Measurements from ENCODE around the gene OLA1.

- TF ChIP-seq SIN3A (IDR thresholded peaks at IDR 0.05; ENCODE audit: borderline replicate concordance, insufficient read depth, low read length) (no peak), POLR2AphosphoS5 (IDR thresholded peaks at IDR 0.05; ENCODE audit: low read depth, low read length) (no peak)
- TF ChIP-seq, protein P1, sequence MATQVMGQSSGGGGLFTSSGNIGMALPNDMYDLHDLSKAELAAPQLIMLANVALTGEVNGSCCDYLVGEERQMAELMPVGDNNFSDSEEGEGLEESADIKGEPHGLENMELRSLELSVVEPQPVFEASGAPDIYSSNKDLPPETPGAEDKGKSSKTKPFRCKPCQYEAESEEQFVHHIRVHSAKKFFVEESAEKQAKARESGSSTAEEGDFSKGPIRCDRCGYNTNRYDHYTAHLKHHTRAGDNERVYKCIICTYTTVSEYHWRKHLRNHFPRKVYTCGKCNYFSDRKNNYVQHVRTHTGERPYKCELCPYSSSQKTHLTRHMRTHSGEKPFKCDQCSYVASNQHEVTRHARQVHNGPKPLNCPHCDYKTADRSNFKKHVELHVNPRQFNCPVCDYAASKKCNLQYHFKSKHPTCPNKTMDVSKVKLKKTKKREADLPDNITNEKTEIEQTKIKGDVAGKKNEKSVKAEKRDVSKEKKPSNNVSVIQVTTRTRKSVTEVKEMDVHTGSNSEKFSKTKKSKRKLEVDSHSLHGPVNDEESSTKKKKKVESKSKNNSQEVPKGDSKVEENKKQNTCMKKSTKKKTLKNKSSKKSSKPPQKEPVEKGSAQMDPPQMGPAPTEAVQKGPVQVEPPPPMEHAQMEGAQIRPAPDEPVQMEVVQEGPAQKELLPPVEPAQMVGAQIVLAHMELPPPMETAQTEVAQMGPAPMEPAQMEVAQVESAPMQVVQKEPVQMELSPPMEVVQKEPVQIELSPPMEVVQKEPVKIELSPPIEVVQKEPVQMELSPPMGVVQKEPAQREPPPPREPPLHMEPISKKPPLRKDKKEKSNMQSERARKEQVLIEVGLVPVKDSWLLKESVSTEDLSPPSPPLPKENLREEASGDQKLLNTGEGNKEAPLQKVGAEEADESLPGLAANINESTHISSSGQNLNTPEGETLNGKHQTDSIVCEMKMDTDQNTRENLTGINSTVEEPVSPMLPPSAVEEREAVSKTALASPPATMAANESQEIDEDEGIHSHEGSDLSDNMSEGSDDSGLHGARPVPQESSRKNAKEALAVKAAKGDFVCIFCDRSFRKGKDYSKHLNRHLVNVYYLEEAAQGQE (IDR thresholded peaks at IDR 0.05; ENCODE audit: insufficient read depth in 1 of 2, low read depth in 2 of 2, low read length in 2 of 2): no peak
These were observed 46.1 kb downstream of the OLA1 start for GRCh38 chr2:174202188-174202587.

All from PFSK-1 (cell line).